ENCODE data around the gene ADK. TPM values are rescaled to one million over a fixed set of nuclear protein-coding genes. Genes with fewer than 3 reads are reported as not detected.

Gene ADK
- total and polyA plus RNA-seq, 2 of the 4 experiments (the other 2 are of a cell fraction) = 30.6 to 40.9 TPM

DNA sequence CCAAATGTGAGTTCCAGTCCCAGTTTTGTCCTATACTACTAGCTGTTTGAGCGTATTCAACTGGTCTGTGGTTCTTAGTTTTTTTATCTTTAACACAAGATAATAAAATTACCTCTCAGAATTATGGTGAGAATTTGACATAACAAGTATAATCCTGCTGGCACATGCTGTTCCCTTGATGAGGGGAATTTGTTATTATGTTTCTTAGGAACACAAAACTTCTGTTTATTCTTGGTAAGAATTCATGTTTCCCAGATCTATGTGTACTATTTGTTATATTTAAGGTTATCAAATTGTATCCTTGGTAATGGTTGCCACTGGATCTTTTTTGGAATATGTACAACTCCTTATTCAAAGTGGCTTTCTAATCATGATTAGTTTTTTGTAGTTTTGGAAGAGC lies 335.6 kb downstream of the ADK start:
- DNase-seq (no peak), ATAC-seq (ENCODE audit: low read depth) (no peak)
- Histone ChIP-seq H3K9ac (ENCODE audit: low read depth, low read length) (no peak overlapping the region), H3K36me3 (ENCODE audit: control insufficient read depth, insufficient read depth, low read length) (no peaks in the 10 kb centered on the region), H3K23ac (ENCODE audit: low read depth, low read length) (no peak overlapping the region), H3K14ac (replicated peaks; ENCODE audit: low read depth, low read length) (no peak overlapping the region), H4K20me1 (ENCODE audit: insufficient read depth, low read length) (no peaks in the 10 kb centered on the region), H2AK9ac (replicated peaks; ENCODE audit: low read depth, low read length, poor library complexity) (no peak overlapping the region), H2BK5ac (ENCODE audit: low read depth, low read length, poor library complexity, severe bottlenecking) (no peak overlapping the region), H3K4me1 (ENCODE audit: control insufficient read depth, insufficient read depth, low read length) (no peaks in the 10 kb centered on the region), H3K4me2 (ENCODE audit: low read depth, low read length) (no peak overlapping the region), H2AFZ (replicated peaks; ENCODE audit: low read length, poor library complexity) (no peak overlapping the region), H3K79me1 (ENCODE audit: low read depth in 1 of 2, low read length in 2 of 2) (peaks cover 0 to 3% of the 10 kb centered on the region in 2 experiments; a peak in 2 of 4 replicates), H4K5ac (ENCODE audit: low read depth, low read length) (no peak overlapping the region), H3K27me3 (ENCODE audit: control insufficient read depth, insufficient read depth, low read length) (no peaks in the 10 kb centered on the region), H3K9me1 (ENCODE audit: insufficient read depth, low read length) (no peaks in the 10 kb centered on the region), H3K18ac (ENCODE audit: low read depth, low read length) (no peak overlapping the region), H2BK120ac (ENCODE audit: low read depth, low read length) (no peak overlapping the region), H3K27ac (ENCODE audit: insufficient read depth, low read length) (no peak overlapping the region), H3K56ac (ENCODE audit: extremely low read depth, insufficient read depth, low read length) (no peak overlapping the region), H2BK15ac (ENCODE audit: low read depth, low read length) (no peak overlapping the region), H4K91ac (ENCODE audit: insufficient read depth, low read depth, low read length) (no peak overlapping the region), H3K4me3 (ENCODE audit: insufficient read depth, low read depth, low read length) (no peak overlapping the region), H3K9me3 (ENCODE audit: control insufficient read depth, insufficient read depth, low read length) (peaks cover 3% of the 10 kb centered on the region; the same call in 1 of the 2 replicates), H3K4ac (ENCODE audit: low read depth, low read length) (no peak overlapping the region), H4K8ac (ENCODE audit: low read depth in 2 of 2, low read length in 2 of 2) (no peak overlapping the region), H2BK20ac (ENCODE audit: low read depth, low read length) (no peak overlapping the region), H2AK5ac (ENCODE audit: low read depth, low read length) (no peak overlapping the region)
- TF ChIP-seq MXI1 (IDR thresholded peaks at IDR 0.05; ENCODE audit: borderline replicate concordance, low read depth, low read length) = no peak
- no peak for TF ChIP-seq MAFK (IDR thresholded peaks at IDR 0.05; ENCODE audit: low read depth, low read length)
- no peak for TF ChIP-seq NFE2L2 (IDR thresholded peaks at IDR 0.05; ENCODE audit: low read depth, low read length)
- no peak for TF ChIP-seq CHD1 (IDR thresholded peaks at IDR 0.05; ENCODE audit: low read depth, low read length)
- no peak for TF ChIP-seq CEBPB (IDR thresholded peaks at IDR 0.05; ENCODE audit: low read depth, low read length)
- no peak for TF ChIP-seq ELK1 (IDR thresholded peaks at IDR 0.05; ENCODE audit: borderline replicate concordance, low read depth, low read length)
- TF ChIP-seq RCOR1 (IDR thresholded peaks at IDR 0.05; ENCODE audit: insufficient replicate concordance, low read length) = no peak
- TF ChIP-seq POLR2A (IDR thresholded peaks at IDR 0.05; ENCODE audit: low read depth, low read length) = no peak
- TF ChIP-seq, protein P1, sequence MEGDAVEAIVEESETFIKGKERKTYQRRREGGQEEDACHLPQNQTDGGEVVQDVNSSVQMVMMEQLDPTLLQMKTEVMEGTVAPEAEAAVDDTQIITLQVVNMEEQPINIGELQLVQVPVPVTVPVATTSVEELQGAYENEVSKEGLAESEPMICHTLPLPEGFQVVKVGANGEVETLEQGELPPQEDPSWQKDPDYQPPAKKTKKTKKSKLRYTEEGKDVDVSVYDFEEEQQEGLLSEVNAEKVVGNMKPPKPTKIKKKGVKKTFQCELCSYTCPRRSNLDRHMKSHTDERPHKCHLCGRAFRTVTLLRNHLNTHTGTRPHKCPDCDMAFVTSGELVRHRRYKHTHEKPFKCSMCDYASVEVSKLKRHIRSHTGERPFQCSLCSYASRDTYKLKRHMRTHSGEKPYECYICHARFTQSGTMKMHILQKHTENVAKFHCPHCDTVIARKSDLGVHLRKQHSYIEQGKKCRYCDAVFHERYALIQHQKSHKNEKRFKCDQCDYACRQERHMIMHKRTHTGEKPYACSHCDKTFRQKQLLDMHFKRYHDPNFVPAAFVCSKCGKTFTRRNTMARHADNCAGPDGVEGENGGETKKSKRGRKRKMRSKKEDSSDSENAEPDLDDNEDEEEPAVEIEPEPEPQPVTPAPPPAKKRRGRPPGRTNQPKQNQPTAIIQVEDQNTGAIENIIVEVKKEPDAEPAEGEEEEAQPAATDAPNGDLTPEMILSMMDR (conservative IDR thresholded peaks at IDR 0.05; ENCODE audit: low read depth, low read length) = no peak
- TF ChIP-seq FOS (IDR thresholded peaks at IDR 0.05; ENCODE audit: low read depth, low read length) = no peak
- no peak for TF ChIP-seq USF2 (IDR thresholded peaks at IDR 0.05; ENCODE audit: low read depth, low read length)
- no peak for TF ChIP-seq RFX5 (IDR thresholded peaks at IDR 0.05; ENCODE audit: low read depth, low read length)
- TF ChIP-seq MAZ (IDR thresholded peaks at IDR 0.05; ENCODE audit: borderline replicate concordance, low read depth, low read length) = no peak
- POLR2A ChIA-PET (ENCODE audit: unreplicated experiment) = no interaction called here
- BruUV-seq (replicated peaks) = no TSS peak
- intact Hi-C loops (cut with micrococcal nuclease) (no loop called here), in situ Hi-C loops (cut with MboI; ENCODE audit: low sequenced_read_pairs) (no loop called here), dilution Hi-C loops (cut with HindIII; ENCODE audit: low sequenced_read_pairs, unreplicated experiment) (no loop called here)
- WGBS, 2 experiments (ENCODE audit: extremely low coverage in 2 of 2, insufficient read length in 1 of 2) = no CpG with 5 or more reads among the region's 1 CpG
- CTCF ChIA-PET = interaction anchor here (0.7 kb wide), 1 partner anchor 317 kb away, joined by 4 read pairs; no protein-coding TSS in a partner anchor

Data from IMR-90 (cell line).